AG04450 (cell line): Measurements from ENCODE around the gene IL12RB2. TPM values are rescaled to one million over a fixed set of nuclear protein-coding genes. Genes with fewer than 3 reads are reported as not detected.
A peak's percentile ranks its signal among the peaks of the same experiment; 100 is the strongest.

Experiments
- CTCF ChIA-PET: fragments of 300-600, 350-600 bp; formaldehyde crosslinking; extraction: SDS; loops from one replicate; lab custom pipeline; 2022; ENCODE audit warnings: antibody characterized with exemption, inconsistent platforms; lab: Charles Lee
- POLR2A ChIA-PET: fragments of 350-600 bp; formaldehyde crosslinking; extraction: SDS; loops from one replicate; lab custom pipeline; 2021; ENCODE audit warnings: antibody characterized with exemption, inconsistent platforms; lab: Yijun Ruan, JAX
- DNase-seq: peaks from one replicate; pipeline ENCODE4 v3.0.0-alpha.2; 2011; ENCODE audit warnings: low read depth, low spot score
- H3K27ac ChIP-seq: one replicate; pipeline ENCODE4 v1.5.1; 2012; ENCODE audit warnings: low read depth, low read length, control low read depth
- H3K27me3 ChIP-seq: one replicate; pipeline ENCODE4 v1.6.0; 2012; ENCODE audit warnings: low read length; ENCODE audit not compliant: control insufficient read depth, insufficient read depth
- H3K4me3 ChIP-seq: 2 replicates; pipeline ENCODE4 v1.5.1; 2011; ENCODE audit warnings: mild to moderate bottlenecking, low read depth, low read length, control low read depth
- H3K9me3 ChIP-seq: 2 replicates; pipeline ENCODE4 v1.5.1; 2012; ENCODE audit warnings: low read length; ENCODE audit not compliant: control insufficient read depth, insufficient read depth
- polyA minus RNA-seq: library from RNA; depleted of rRNA, polyadenylated mRNA; stranded (reverse); fragments of >200 nt; gene quantifications from 2 replicates; pipeline ENCODE4 v1.2.3, GENCODE V29; 2011; rRNA and poly(A)+ RNA removed
- polyA plus RNA-seq: library from polyadenylated mRNA; depleted of rRNA; stranded (reverse); fragments of >200 nt; gene quantifications from 2 replicates; pipeline ENCODE4 v1.2.3, GENCODE V29; 2011; rRNA removed
- TF ChIP-seq, protein P1 (sequence below): IDR thresholded peaks from 2 replicates; pipeline ENCODE4 v1.5.1; 2011; ENCODE audit warnings: low read depth, low read length, control low read depth, inconsistent platforms

IL12RB2 gene
- polyA plus RNA-seq (not detected in 2 replicates), polyA minus RNA-seq (not detected in 2 replicates)

GRCh38 chr1:67307251-67308060 is at the start of gene IL12RB2:
Gene IL12RB2, plus strand, starts transcription at chr1:67307873. Its CDS starts 12,496 bp downstream, at chr1:67320369.
- ChIA-PET CTCF (no interaction called here), POLR2A (no interaction called here)
- TF ChIP-seq, protein P1, sequence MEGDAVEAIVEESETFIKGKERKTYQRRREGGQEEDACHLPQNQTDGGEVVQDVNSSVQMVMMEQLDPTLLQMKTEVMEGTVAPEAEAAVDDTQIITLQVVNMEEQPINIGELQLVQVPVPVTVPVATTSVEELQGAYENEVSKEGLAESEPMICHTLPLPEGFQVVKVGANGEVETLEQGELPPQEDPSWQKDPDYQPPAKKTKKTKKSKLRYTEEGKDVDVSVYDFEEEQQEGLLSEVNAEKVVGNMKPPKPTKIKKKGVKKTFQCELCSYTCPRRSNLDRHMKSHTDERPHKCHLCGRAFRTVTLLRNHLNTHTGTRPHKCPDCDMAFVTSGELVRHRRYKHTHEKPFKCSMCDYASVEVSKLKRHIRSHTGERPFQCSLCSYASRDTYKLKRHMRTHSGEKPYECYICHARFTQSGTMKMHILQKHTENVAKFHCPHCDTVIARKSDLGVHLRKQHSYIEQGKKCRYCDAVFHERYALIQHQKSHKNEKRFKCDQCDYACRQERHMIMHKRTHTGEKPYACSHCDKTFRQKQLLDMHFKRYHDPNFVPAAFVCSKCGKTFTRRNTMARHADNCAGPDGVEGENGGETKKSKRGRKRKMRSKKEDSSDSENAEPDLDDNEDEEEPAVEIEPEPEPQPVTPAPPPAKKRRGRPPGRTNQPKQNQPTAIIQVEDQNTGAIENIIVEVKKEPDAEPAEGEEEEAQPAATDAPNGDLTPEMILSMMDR: no peak
- Histone ChIP-seq H3K9me3 (no peaks in the 10 kb centered on the region), H3K27ac (no peak within 1 kb of the TSS), H3K27me3 (peaks cover 29% of the 10 kb centered on the region), H3K4me3 (no peak within 1 kb of the TSS)
- no peak for DNase-seq

DNA sequence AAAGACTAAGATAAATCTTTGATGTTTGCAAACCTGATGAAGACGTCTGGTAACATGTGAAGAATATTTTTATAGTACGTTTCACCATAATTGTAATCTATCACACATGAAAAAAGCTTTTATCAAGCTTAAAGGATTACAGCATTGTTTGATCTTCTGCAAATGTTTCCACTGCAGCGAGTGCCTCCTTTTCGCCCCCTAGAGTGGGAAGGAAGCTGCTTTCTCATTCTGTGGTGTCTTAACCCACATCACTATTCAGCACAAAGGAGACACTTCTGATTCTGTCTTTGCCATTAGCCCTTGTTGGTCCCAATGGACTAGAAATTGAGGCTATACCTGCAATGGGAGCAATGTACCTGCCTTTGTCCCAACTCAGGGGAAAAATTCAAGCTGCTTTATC is 46.0 kb upstream of the IL12RB2 start:
- DNase-seq: no peak
- TF ChIP-seq, protein P1: peak; percentile 43
- Histone ChIP-seq H3K27me3 (peaks cover 2% of the 10 kb centered on the region), H3K9me3 (no peaks in the 10 kb centered on the region), H3K27ac (no peak overlapping the region), H3K4me3 (no peak overlapping the region)
- CTCF ChIA-PET: no interaction called here
- POLR2A ChIA-PET: no interaction called here

DNA sequence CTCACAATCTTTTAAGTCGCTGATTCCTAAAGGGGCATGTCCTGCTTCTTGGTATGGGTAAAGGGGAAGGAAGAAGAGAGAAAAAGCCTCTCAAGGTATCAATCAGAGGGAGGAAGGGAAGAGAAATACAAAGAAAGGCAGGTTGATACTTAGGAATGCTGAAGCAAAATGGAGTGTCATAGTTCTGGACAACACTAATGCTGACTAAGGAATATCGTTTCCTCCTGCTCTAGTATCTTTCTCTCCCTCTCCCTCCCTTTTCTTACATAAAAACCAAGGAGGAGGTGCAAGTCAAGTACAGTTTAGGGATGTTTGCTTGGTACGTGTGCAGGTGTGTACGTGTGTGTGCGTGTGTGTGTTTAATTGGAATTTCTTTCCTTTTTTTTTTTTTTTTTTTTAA is 44.9 kb upstream of the IL12RB2 start:
- CTCF ChIA-PET: no interaction called here
- no peak for DNase-seq
- Histone ChIP-seq H3K27ac (no peak overlapping the region), H3K9me3 (no peaks in the 10 kb centered on the region), H3K4me3 (no peak overlapping the region), H3K27me3 (peaks cover 2% of the 10 kb centered on the region)
- TF ChIP-seq, protein P1: no peak
- POLR2A ChIA-PET: no interaction called here

GRCh38 chr1:67264152-67264551 is 43.5 kb upstream of the IL12RB2 start:
- Histone ChIP-seq H3K27me3 (peaks cover 2% of the 10 kb centered on the region), H3K9me3 (no peaks in the 10 kb centered on the region), H3K4me3 (no peak overlapping the region), H3K27ac (no peak overlapping the region)
- DNase-seq: no peak
- TF ChIP-seq, protein P1: no peak
- POLR2A ChIA-PET: no interaction called here
- CTCF ChIA-PET: no interaction called here

DNA sequence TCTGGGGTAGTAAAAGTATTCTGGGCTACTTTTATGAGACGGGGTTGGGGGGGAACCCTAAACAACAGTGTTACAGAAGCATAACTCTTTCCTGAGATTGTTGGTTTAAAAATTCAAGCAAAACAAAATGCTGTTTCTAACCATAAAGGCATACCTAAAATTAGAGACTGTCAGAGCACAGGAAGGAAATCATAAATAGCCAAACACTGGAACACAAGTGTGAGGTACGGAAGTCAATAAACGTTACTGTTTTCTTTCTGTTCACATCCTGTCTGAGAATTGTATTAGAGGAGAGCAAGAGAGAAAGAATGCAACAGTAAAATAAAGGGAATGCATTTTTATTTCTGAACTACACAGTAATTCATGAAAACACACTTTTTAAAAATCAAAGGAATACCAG is 42.8 kb upstream of the IL12RB2 start:
- POLR2A ChIA-PET: no interaction called here
- CTCF ChIA-PET: interaction anchor here (0.6 kb wide), 1 partner anchor 269 kb away, joined by 3 read pairs; no protein-coding TSS in a partner anchor

More for the DNA sequence above, 42.8 kb upstream of the IL12RB2 start:
- no peak overlapping the region for H3K27ac ChIP-seq
- TF ChIP-seq, protein P1: no peak
- H3K27me3 ChIP-seq: peaks cover 2% of the 10 kb centered on the region
- H3K9me3 ChIP-seq: no peaks in the 10 kb centered on the region
- no peak for DNase-seq
- H3K4me3 ChIP-seq: no peak overlapping the region
